Kidney glomerular epithelial cell (primary cell): ENCODE data around the gene SRRM1.
"Not testable (repeated sequence)": the region's sequence is repeated elsewhere in the genome, so short reads cannot be mapped to it uniquely, and the experiment has no call there.

Experiments used
- DNase-seq: peaks from one replicate; lab custom pipeline; 2025; lab: John Stamatoyannopoulos, UW

The SRRM1 gene

GRCh38 chr1:24717887-24718650, 75.0 kb downstream of the SRRM1 start:
- DNase-seq, result no peak

GRCh38 chr1:24720152-24720551, 77.0 kb downstream of the SRRM1 start:
- no peak for DNase-seq

- no peak for DNase-seq
Observed at GRCh38 chr1:24721533-24721932, 78.4 kb downstream of the SRRM1 start.

GRCh38 chr1:24722073-24723035, 79.3 kb downstream of the SRRM1 start:
- DNase-seq, result not testable (repeated sequence)
